Breast epithelium (tissue), 3 donors: ENCODE results near the gene FOCAD.

Experiments used
- CTCF ChIP-seq, 3 donors: fragments of 450-650 bp; IDR thresholded peaks; one replicate each; pipeline ENCODE4 v1.5.1; 2016 to 2017; ENCODE audit warnings: antibody characterized with exemption in 3 of 3, mild to moderate bottlenecking in 3 of 3, moderate library complexity in 3 of 3
- POLR2A ChIP-seq: fragments of 450-650 bp; IDR thresholded peaks from one replicate; pipeline ENCODE4 v1.6.1; 2016; ENCODE audit warnings: antibody characterized with exemption, mild to moderate bottlenecking, moderate library complexity
- POLR2AphosphoS5 ChIP-seq, 3 donors: sonication (generic); formaldehyde crosslinking; IDR thresholded peaks; one replicate each; pipeline ENCODE4 v1.6.1; 2017; ENCODE audit warnings: antibody characterized with exemption in 3 of 3

GRCh38 chr9:20989923-20990341 lies 305.9 kb downstream of the FOCAD start:
- TF ChIP-seq CTCF (IDR thresholded peaks at IDR 0.05) (no peak), POLR2A (no peak), POLR2AphosphoS5 (IDR thresholded peaks at IDR 0.05) (no peak)
